ENCODE results near the gene VSX1.

VSX1 gene

GRCh38 chr20:25037288-25038102, 44.4 kb downstream of the VSX1 start:
- no peak for DNase-seq

GRCh38 chr20:25036331-25036936, 45.5 kb downstream of the VSX1 start:
- DNase-seq: no peak

GRCh38 chr20:25035921-25036320, 46.0 kb downstream of the VSX1 start:
- DNase-seq: no peak

- no peak for DNase-seq
These were observed 48.0 kb downstream of the VSX1 start for GRCh38 chr20:25033924-25034300.

GRCh38 chr20:25033265-25033923, 48.5 kb downstream of the VSX1 start:
- DNase-seq: no peak

- no peak for DNase-seq
These were observed 49.3 kb downstream of the VSX1 start for GRCh38 chr20:25032478-25033264.

GRCh38 chr20:25032065-25032477, 49.9 kb downstream of the VSX1 start:
- no peak for DNase-seq

GRCh38 chr20:25031241-25031640, 50.7 kb downstream of the VSX1 start:
- DNase-seq: no peak

GRCh38 chr20:25030649-25031207, 51.2 kb downstream of the VSX1 start:
- no peak for DNase-seq

GRCh38 chr20:25030007-25030648, 51.8 kb downstream of the VSX1 start:
- DNase-seq: no peak

- no peak for DNase-seq
These were observed 55.8 kb downstream of the VSX1 start for GRCh38 chr20:25025986-25026605.

All from NCI-H2107 (cell line).